GM18951 (cell line): ENCODE data around the gene COMMD6.

Source experiments
- POLR2A ChIP-seq: IDR thresholded peaks from 4 replicates; pipeline ENCODE4 v1.6.1; 2011; ENCODE audit warnings: mild to moderate bottlenecking; ENCODE audit not compliant: insufficient read length, insufficient read depth; ENCODE audit errors: extremely low read depth
- in situ Hi-C: fragments of 300-500 bp; cut with MboI; formaldehyde crosslinking; loops from one replicate; pipeline ENCODE4 v1.12.0; 2022; ENCODE audit warnings: low sequenced_read_pairs, mixed read lengths, inconsistent platforms; ENCODE audit not compliant: unreplicated experiment

The COMMD6 gene

GRCh38 chr13:75537401-75538365 is at the start of gene COMMD6:
TSS of gene COMMD6 (minus strand) at chr13:75537841. CDS start at chr13:75537805, 36 bp downstream.
- TF ChIP-seq POLR2A, result peak; percentile 95
- in situ Hi-C loops, result no loop called here

GRCh38 chr13:75585153-75585552 is 47.5 kb upstream of the COMMD6 start:
- in situ Hi-C loops, result no loop called here
- TF ChIP-seq POLR2A, result no peak

- no peak for TF ChIP-seq POLR2A
- in situ Hi-C loops, result no loop called here
Observed at GRCh38 chr13:75583091-75583490, 45.5 kb upstream of the COMMD6 start.

GRCh38 chr13:75581874-75582640 is 44.4 kb upstream of the COMMD6 start:
- TF ChIP-seq POLR2A, result no peak
- in situ Hi-C loops, result no loop called here

GRCh38 chr13:75579529-75579928 is 41.9 kb upstream of the COMMD6 start:
- in situ Hi-C loops, result no loop called here
- no peak for TF ChIP-seq POLR2A

GRCh38 chr13:75569576-75569975 is 31.9 kb upstream of the COMMD6 start:
- in situ Hi-C loops, result no loop called here
- no peak for TF ChIP-seq POLR2A

GRCh38 chr13:75566658-75567057 is 29.0 kb upstream of the COMMD6 start:
- no peak for TF ChIP-seq POLR2A
- in situ Hi-C loops, result no loop called here

GRCh38 chr13:75558145-75558840 is 20.7 kb upstream of the COMMD6 start:
- in situ Hi-C loops, result no loop called here
- no peak for TF ChIP-seq POLR2A

- in situ Hi-C loops, result no loop called here
- no peak for TF ChIP-seq POLR2A
Observed at GRCh38 chr13:75556961-75557360, 19.3 kb upstream of the COMMD6 start.

- no peak for TF ChIP-seq POLR2A
- in situ Hi-C loops, result no loop called here
Observed at GRCh38 chr13:75555836-75556235, 18.2 kb upstream of the COMMD6 start.

GRCh38 chr13:75554981-75555380 is 17.3 kb upstream of the COMMD6 start:
- no peak for TF ChIP-seq POLR2A
- in situ Hi-C loops, result no loop called here

- no peak for TF ChIP-seq POLR2A
- in situ Hi-C loops, result no loop called here
Observed at GRCh38 chr13:75554464-75554863, 16.8 kb upstream of the COMMD6 start.

GRCh38 chr13:75550159-75550567 is 12.5 kb upstream of the COMMD6 start:
- in situ Hi-C loops, result no loop called here
- TF ChIP-seq POLR2A, result no peak
